ENCODE results near the gene PRDM2.

Gene PRDM2

GRCh38 chr1:13803546-13804239 is 103.7 kb downstream of the PRDM2 start:
- no peak overlapping the region for H3K4me3 ChIP-seq (ENCODE audit: low read depth, low read length)
- no peak for DNase-seq (ENCODE audit: low read depth)

GRCh38 chr1:13804240-13804633 is 104.2 kb downstream of the PRDM2 start:
- no peak for DNase-seq (ENCODE audit: low read depth)

DNA sequence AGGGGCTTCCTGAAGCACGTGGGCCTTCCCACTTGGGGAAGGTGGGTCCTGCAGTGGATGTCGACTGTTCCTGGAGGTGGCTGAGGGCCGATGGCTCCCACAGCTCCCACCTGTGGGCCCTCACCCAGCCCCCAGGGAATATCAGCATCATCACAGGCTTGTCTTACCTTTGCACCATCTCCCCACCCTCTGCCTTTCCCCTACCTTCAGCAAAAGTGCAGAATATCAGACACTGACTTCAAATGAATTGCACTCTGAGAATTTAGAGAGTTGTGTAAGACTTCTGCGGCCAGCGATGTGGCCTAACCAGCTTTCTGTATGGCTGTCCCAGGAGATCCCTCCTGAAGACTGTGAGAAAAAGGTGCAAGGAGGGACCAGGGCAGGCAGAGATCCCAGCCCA is 105.4 kb downstream of the PRDM2 start:
- no peak overlapping the region for H3K4me3 ChIP-seq (ENCODE audit: low read depth, low read length)
- no peak for DNase-seq (ENCODE audit: low read depth)

More at GRCh38 chr1:13804240-13804633, 104.2 kb downstream of the PRDM2 start:
- no peak overlapping the region for H3K4me3 ChIP-seq (ENCODE audit: low read depth, low read length)

DNA sequence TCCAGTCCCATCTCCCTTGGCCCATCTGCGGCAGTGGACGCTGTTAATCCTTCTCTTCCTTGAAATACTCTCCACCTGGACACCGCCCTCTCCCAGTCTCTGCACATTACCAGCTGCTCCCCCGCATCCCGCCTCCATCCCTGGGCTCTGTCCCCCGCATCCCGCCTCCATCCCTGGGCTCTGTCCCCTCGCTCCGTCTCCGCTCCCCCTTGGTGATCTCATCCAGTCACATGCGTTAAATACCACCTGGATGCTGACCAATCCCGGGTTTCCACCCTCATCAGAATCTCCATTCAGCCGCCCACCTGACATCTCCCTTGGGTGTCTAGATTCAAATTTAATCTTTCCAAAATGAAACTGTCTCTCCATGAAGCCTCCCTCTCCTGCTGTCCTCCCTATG is 106.1 kb downstream of the PRDM2 start:
- no peak overlapping the region for H3K4me3 ChIP-seq (ENCODE audit: low read depth, low read length)
- no peak for DNase-seq (ENCODE audit: low read depth)

- H3K4me3 ChIP-seq (ENCODE audit: low read depth, low read length) = no peak overlapping the region
- DNase-seq (ENCODE audit: low read depth) = no peak
These were observed 107.2 kb downstream of the PRDM2 start for GRCh38 chr1:13807209-13807608.

- DNase-seq (ENCODE audit: low read depth) = peak; percentile 24
- H3K4me3 ChIP-seq (ENCODE audit: low read depth, low read length) = no peak overlapping the region
These were observed 108.7 kb downstream of the PRDM2 start for GRCh38 chr1:13808729-13809131.

GRCh38 chr1:13809461-13810159 is 109.6 kb downstream of the PRDM2 start:
- DNase-seq (ENCODE audit: low read depth) = no peak
- no peak overlapping the region for H3K4me3 ChIP-seq (ENCODE audit: low read depth, low read length)

DNA sequence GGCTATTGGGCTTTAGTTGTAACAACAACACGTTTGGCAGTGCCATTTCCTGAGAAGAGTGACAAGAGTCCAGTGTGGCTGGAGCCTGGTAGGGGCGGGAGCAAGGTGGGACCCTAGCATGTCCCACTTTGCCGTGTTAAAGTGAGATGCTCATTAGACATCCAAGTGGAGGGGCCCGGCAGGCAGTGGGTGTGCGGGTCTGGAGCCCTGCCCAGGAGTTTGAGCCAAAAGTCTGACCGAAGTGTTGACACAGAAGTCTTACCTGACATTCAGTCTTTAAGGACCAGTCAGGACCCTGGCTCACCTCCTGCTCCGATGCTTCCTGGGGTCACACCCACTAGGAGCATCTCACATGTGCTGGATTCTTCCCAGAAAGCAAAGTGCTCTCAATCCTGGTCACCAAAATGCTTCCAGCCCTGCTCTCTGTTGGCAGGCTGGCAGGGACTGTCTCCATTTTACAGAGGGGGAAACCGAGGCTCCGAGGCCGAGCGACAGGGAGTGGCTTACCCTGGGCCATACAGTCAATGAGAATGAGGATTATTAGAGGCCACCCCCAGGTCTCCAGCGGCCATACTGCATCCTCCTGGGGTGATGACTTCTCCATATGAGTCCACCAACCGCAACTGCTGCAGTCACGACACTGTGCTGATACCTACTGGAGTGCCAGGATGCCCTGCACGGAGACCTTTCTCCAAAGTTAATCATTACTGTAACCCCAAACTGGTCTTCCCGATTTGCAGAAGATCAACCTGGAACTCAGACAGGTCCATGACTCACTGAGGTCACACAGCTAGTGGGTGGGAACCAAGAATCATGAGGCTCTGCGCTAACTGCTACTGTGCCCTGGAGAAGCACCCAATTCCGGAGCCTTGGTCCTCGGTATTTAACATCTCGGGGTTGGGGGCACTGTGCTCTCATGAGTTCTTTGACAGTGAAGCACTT is 112.7 kb downstream of the PRDM2 start:
- no peak overlapping the region for H3K4me3 ChIP-seq (ENCODE audit: low read depth, low read length)
- DNase-seq (ENCODE audit: low read depth) = no peak

DNA sequence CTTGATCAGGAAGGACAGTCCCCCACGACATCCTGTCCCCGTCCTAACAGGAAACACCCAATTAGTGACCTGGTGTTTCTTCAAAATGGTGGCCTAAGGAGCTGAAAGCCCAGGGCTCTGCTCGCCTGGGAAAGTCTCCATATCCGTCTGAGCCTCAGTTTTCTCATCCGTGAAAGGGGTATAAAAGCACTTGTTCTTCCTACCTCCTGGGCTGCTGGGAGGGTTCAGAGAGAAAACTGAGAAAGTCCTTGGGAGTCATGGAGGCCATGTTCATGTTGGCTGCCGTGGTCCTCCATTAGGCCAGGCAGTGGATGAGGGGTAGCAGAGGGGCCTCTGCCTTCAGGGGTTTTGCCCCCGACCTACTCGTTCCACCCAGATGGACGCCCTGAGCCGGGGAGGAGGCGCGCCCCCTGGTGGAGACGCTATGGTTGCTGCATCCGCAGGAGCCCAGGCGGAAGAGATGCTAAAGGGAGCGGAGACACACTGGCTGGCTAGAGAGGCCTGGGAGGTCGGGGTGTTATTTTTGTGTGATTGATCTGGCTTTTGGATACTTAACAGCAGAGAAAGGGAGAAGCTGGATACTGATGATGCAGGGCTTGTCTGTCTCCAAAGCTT is 113.5 kb downstream of the PRDM2 start:
- H3K4me3 ChIP-seq (ENCODE audit: low read depth, low read length) = no peak overlapping the region
- no peak for DNase-seq (ENCODE audit: low read depth)

- DNase-seq (ENCODE audit: low read depth) = no peak
- no peak overlapping the region for H3K4me3 ChIP-seq (ENCODE audit: low read depth, low read length)
These were observed 114.1 kb downstream of the PRDM2 start for GRCh38 chr1:13814131-13814530.

- no peak overlapping the region for H3K4me3 ChIP-seq (ENCODE audit: low read depth, low read length)
- no peak for DNase-seq (ENCODE audit: low read depth)
These were observed 116.2 kb downstream of the PRDM2 start for GRCh38 chr1:13816016-13816760.

GRCh38 chr1:13817906-13818305 is 117.9 kb downstream of the PRDM2 start:
- H3K4me3 ChIP-seq (ENCODE audit: low read depth, low read length) = no peak overlapping the region
- DNase-seq (ENCODE audit: low read depth) = no peak

DNA sequence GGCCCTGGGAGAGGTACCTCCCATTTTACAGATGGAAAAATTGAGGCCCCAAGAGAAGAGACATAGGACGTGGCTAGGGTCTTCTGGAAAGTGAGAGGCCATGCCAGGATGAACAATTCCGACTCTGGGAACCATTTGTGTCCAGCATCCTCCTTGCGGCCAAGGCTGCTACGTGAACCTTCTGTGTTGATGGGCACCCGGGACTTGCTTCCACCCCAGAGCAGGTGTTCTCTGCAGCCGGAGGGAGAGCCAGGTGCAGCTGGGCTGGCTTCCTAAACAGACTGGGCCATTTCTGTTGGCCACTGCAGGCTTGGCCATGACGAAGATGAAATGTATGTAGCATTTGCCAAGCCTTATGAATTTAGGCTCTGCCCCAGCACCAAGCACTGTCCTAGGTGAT is 118.9 kb downstream of the PRDM2 start:
- DNase-seq (ENCODE audit: low read depth) = no peak
- H3K4me3 ChIP-seq (ENCODE audit: low read depth, low read length) = no peak overlapping the region

GRCh38 chr1:13819642-13820041 is 119.7 kb downstream of the PRDM2 start:
- no peak for DNase-seq (ENCODE audit: low read depth)
- H3K4me3 ChIP-seq (ENCODE audit: low read depth, low read length) = no peak overlapping the region

- DNase-seq (ENCODE audit: low read depth) = no peak
- no peak overlapping the region for H3K4me3 ChIP-seq (ENCODE audit: low read depth, low read length)
These were observed 120.1 kb downstream of the PRDM2 start for GRCh38 chr1:13820055-13820454.

- no peak overlapping the region for H3K4me3 ChIP-seq (ENCODE audit: low read depth, low read length)
- no peak for DNase-seq (ENCODE audit: low read depth)
These were observed 120.5 kb downstream of the PRDM2 start for GRCh38 chr1:13820456-13820855.

GRCh38 chr1:13823126-13823880 is 123.3 kb downstream of the PRDM2 start:
- no peak for DNase-seq (ENCODE audit: low read depth)

DNA sequence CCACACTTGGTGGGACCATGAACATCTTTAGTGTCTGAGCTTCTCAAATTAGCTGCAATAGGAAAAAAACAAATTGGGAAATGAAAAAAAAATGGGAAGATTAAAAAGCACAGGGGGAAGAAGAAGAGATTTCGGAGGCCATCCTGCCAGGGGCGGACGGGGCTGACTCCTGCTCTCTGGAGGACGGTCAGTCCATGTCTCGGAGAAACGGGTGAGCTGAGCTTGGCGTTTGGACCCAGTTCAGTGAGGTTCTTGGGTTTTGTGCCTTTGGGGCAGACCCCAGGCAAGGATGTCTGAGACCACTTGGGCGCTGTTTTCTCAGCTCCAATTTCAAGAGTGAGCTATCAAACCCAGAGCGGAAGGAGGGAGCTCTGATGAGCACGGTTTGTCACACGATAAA is 123.9 kb downstream of the PRDM2 start:
- H3K4me3 ChIP-seq (ENCODE audit: low read depth, low read length) = no peak overlapping the region
- no peak for DNase-seq (ENCODE audit: low read depth)

More at GRCh38 chr1:13823126-13823880, 123.3 kb downstream of the PRDM2 start:
- no peak overlapping the region for H3K4me3 ChIP-seq (ENCODE audit: low read depth, low read length)

All from skeletal muscle cell (primary cell).